ENCODE measurements around the gene PSMD1.

The PSMD1 gene

GRCh38 chr2:231100990-231101389 lies 44.3 kb downstream of the PSMD1 start:
- no peak overlapping the region for H3K4me3 ChIP-seq (ENCODE audit: low read length)
- DNase-seq (ENCODE audit: low read depth) = no peak
- TF ChIP-seq CTCF (conservative IDR thresholded peaks at IDR 0.05; ENCODE audit: low read length) = no peak

GRCh38 chr2:231102772-231103171 lies 46.1 kb downstream of the PSMD1 start:
- H3K4me3 ChIP-seq (ENCODE audit: low read length) = no peak overlapping the region
- peak; percentile 31 for DNase-seq (ENCODE audit: low read depth)
- no peak for TF ChIP-seq CTCF (conservative IDR thresholded peaks at IDR 0.05; ENCODE audit: low read length)

GRCh38 chr2:231104115-231104713 lies 47.5 kb downstream of the PSMD1 start:
- no peak overlapping the region for H3K4me3 ChIP-seq (ENCODE audit: low read length)
- peak; percentile 69 for DNase-seq (ENCODE audit: low read depth)
- peak; percentile 95 for TF ChIP-seq CTCF (conservative IDR thresholded peaks at IDR 0.05; ENCODE audit: low read length)

- DNase-seq (ENCODE audit: low read depth) = peak; percentile 66
- peak; percentile 46 for TF ChIP-seq CTCF (conservative IDR thresholded peaks at IDR 0.05; ENCODE audit: low read length)
- H3K4me3 ChIP-seq (ENCODE audit: low read length) = no peak overlapping the region
These were observed 53.9 kb downstream of the PSMD1 start for GRCh38 chr2:231110551-231110950.

- no peak for TF ChIP-seq CTCF (conservative IDR thresholded peaks at IDR 0.05; ENCODE audit: low read length)
- no peak overlapping the region for H3K4me3 ChIP-seq (ENCODE audit: low read length)
- DNase-seq (ENCODE audit: low read depth) = peak; percentile 46
These were observed 55.3 kb downstream of the PSMD1 start for GRCh38 chr2:231111987-231112386.

GRCh38 chr2:231113489-231113888 lies 56.8 kb downstream of the PSMD1 start:
- no peak overlapping the region for H3K4me3 ChIP-seq (ENCODE audit: low read length)
- no peak for TF ChIP-seq CTCF (conservative IDR thresholded peaks at IDR 0.05; ENCODE audit: low read length)
- DNase-seq (ENCODE audit: low read depth) = no peak

- no peak for DNase-seq (ENCODE audit: low read depth)
- TF ChIP-seq CTCF (conservative IDR thresholded peaks at IDR 0.05; ENCODE audit: low read length) = no peak
These were observed 59.0 kb downstream of the PSMD1 start for GRCh38 chr2:231115651-231116050.

More at GRCh38 chr2:231115651-231116050, 59.0 kb downstream of the PSMD1 start:
- no peak overlapping the region for H3K4me3 ChIP-seq (ENCODE audit: low read length)

Measured in AG10803 (cell line).